ENCODE data around the gene EMC8.
"Not testable (repeated sequence)": the region's sequence is repeated elsewhere in the genome, so short reads cannot be mapped to it uniquely, and the experiment has no call there.

Gene EMC8

GRCh38 chr16:85835227-85835751 lies 35.9 kb upstream of the EMC8 start:
- DNase-seq (ENCODE audit: low spot score) = no peak

- DNase-seq (ENCODE audit: low spot score) = no peak
These were observed 35.4 kb upstream of the EMC8 start for GRCh38 chr16:85834741-85835140.

- DNase-seq (ENCODE audit: low spot score) = no peak
These were observed 34.0 kb upstream of the EMC8 start for GRCh38 chr16:85833219-85833920.

GRCh38 chr16:85832570-85833218 lies 33.4 kb upstream of the EMC8 start:
- peak; percentile 12 for DNase-seq (ENCODE audit: low spot score)

GRCh38 chr16:85830821-85831220 lies 31.5 kb upstream of the EMC8 start:
- no peak for DNase-seq (ENCODE audit: low spot score)

GRCh38 chr16:85829751-85830445 lies 30.6 kb upstream of the EMC8 start:
- DNase-seq (ENCODE audit: low spot score) = no peak

GRCh38 chr16:85829171-85829719 lies 29.9 kb upstream of the EMC8 start:
- DNase-seq (ENCODE audit: low spot score) = no peak

- DNase-seq (ENCODE audit: low spot score) = no peak
These were observed 28.8 kb upstream of the EMC8 start for GRCh38 chr16:85828166-85828565.

- DNase-seq (ENCODE audit: low spot score) = no peak
These were observed 27.4 kb upstream of the EMC8 start for GRCh38 chr16:85826686-85827247.

GRCh38 chr16:85825326-85825725 lies 26.0 kb upstream of the EMC8 start:
- no peak for DNase-seq (ENCODE audit: low spot score)

- no peak for DNase-seq (ENCODE audit: low spot score)
These were observed 25.1 kb upstream of the EMC8 start for GRCh38 chr16:85824161-85825135.

GRCh38 chr16:85823328-85823920 lies 24.1 kb upstream of the EMC8 start:
- DNase-seq (ENCODE audit: low spot score) = no peak

GRCh38 chr16:85822145-85822544 lies 22.8 kb upstream of the EMC8 start:
- no peak for DNase-seq (ENCODE audit: low spot score)

- DNase-seq (ENCODE audit: low spot score) = peak; percentile 71
These were observed 22.2 kb upstream of the EMC8 start for GRCh38 chr16:85821390-85822135.

- DNase-seq (ENCODE audit: low spot score) = no peak
These were observed 21.4 kb upstream of the EMC8 start for GRCh38 chr16:85820604-85821372.

- no peak for DNase-seq (ENCODE audit: low spot score)
These were observed 20.4 kb upstream of the EMC8 start for GRCh38 chr16:85819771-85820170.

GRCh38 chr16:85819245-85819644 lies 19.9 kb upstream of the EMC8 start:
- peak; percentile 78 for DNase-seq (ENCODE audit: low spot score)

GRCh38 chr16:85817195-85817594 lies 17.9 kb upstream of the EMC8 start:
- DNase-seq (ENCODE audit: low spot score) = not testable (repeated sequence)

GRCh38 chr16:85816159-85816558 lies 16.8 kb upstream of the EMC8 start:
- DNase-seq (ENCODE audit: low spot score) = no peak
